Embryonic facial prominence (tissue), 1 donor: ENCODE measurements around the gene ODAD2.
"Not testable (repeated sequence)": the region's sequence is repeated elsewhere in the genome, so short reads cannot be mapped to it uniquely, and the experiment has no call there.

Source experiments
- DNase-seq: peaks from one replicate; pipeline ENCODE4 v3.0.0-alpha.2; 2016; ENCODE audit errors: extremely low spot score

The ODAD2 gene

GRCh38 chr10:27970795-27971194 is 28.1 kb downstream of the ODAD2 start:
- DNase-seq = not testable (repeated sequence)

- DNase-seq = not testable (repeated sequence)
These were observed 28.9 kb downstream of the ODAD2 start for GRCh38 chr10:27969931-27970330.

DNA sequence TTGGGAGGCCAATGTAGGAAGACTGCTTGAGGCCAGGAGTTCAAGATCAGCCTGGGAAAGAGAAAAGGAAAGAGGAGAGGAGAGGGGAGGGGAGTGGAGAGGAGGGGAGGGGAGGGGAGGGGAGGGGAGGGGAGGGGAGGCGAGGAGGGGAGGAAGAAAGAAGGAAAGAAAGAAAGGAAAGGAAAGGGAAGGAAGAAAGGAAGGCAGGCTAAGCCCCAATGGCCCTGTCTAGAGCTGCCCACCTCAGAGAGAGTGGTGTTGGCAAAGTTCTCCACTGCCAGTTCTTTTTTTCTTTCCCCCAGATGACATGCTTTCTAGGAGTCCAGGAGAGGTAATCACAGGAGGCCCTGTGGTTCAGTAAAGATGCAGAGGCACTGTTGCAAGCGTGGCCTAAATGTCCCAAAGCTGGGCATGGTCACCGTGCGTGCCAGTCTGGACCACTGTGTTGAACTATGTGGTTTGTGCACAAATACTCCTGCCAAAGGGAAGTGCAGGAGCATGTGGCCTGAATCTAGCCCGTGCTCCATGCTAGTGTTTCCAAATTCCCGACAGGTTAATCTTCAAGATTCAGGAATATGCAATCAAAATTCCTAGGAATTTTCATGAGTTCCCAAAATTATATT is 39.7 kb downstream of the ODAD2 start:
- DNase-seq = no peak

- DNase-seq = not testable (repeated sequence)
These were observed 40.5 kb downstream of the ODAD2 start for GRCh38 chr10:27958383-27958782.

GRCh38 chr10:27950242-27950564 is 48.7 kb downstream of the ODAD2 start:
- no peak for DNase-seq

DNA sequence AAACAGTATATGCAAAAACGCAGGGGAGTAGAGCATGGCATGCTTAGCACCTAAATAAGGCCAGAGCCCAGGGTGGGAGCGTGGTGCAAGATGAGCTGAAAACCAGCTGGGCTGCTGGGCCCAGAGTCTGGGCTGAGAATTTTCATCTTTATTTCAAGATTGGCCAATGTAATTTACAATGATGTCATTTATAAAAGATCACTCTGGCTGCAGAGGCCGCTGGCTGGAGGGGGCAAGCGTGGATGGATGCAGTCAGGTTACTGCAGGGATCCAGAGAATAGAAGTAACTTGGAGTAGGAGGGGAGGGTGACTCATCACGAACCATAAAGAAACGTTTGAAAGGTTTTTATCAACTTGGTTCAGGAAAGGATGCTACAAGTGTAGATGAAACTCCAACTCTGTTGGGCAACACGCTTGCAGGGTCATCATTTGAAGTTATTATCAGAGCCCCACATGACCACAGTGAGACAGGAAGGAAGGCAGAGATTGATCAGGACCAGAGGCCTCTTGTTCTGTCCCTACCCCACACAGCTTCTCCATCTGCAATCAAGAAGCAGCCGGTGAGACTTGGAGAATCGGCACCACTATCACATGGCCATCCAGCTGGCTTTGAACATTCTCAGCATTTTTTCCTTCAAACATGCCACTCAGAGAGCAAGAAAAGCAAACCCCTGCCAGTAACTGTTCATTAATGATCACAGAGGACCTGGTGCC is 49.2 kb downstream of the ODAD2 start:
- no peak for DNase-seq

DNA sequence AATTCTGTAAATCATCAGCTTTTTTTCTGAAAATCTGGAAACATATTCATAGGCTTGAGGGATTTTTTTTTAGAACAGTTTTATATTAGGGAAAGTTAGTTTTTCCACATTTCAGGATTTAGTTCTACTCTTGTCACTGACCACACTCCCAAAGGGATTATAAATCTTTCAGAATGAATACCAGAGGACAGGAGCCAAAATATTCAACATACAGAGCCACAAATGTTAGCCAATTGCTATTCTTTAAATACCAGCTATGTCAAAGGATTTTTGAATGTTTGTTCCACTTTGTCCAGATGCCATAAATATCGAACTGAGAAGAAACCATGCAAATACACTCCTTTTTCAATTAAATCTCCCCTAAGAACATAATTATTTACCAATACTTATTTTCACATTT is 50.7 kb downstream of the ODAD2 start:
- DNase-seq = no peak

DNA sequence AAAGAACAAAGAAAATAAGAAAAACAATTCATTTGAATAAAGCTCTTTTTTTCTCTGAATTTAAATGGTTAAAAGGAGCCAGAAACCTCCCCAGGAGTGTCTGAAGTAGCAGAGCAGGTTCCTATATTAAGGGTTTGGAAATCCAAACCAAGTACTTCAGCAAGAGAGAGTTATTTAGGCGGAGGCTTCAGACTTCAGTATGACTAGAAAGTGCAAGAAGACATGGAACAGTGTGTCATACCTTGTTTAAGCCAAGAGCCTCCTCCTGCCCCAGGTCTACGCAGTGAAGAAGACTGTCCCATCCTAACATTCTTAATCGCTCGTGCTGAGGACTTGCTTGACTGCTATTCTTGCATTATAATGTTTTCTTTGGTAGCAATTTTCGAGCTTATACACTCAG is 51.3 kb downstream of the ODAD2 start:
- DNase-seq = no peak

DNA sequence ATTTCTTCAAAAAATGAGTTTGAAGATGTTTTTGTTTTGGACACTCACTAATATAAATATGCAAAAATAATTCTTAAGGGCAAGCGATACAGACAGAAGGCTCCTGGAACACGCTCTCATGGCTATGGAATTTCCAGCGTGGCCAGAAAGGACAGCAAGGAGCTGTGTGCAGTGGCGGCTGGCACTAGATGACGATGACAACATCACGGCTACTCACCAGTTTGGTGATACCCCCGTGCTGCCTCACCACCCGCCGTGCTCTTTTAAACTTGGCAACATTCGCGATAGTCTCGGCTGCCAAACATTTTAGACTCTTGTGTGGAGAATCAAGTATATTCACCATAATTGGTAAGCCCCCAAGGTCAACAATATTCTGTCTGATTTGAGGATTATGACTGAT is 54.9 kb downstream of the ODAD2 start:
- DNase-seq = no peak

DNA sequence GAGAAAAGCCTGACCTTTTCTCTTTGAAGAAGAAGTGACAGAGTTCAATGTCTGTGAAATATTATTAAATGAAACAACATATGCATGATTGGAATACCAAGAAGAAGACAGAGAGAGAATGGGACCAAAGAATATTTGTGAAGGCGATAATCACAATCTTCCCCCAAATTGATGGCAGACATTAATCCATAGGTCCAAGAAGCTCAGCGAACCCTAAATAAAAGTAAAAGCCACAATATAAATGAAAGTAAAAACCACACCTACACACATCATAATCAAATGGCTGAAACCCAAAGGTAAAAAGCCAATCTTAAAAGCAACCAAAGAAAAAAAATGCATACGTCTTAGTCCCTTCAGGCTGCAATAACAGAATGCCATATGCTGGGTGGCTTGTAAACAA is 84.0 kb downstream of the ODAD2 start:
- DNase-seq = no peak

GRCh38 chr10:27912231-27912630 is 86.6 kb downstream of the ODAD2 start:
- no peak for DNase-seq

GRCh38 chr10:27911539-27911938 is 87.3 kb downstream of the ODAD2 start:
- no peak for DNase-seq

DNA sequence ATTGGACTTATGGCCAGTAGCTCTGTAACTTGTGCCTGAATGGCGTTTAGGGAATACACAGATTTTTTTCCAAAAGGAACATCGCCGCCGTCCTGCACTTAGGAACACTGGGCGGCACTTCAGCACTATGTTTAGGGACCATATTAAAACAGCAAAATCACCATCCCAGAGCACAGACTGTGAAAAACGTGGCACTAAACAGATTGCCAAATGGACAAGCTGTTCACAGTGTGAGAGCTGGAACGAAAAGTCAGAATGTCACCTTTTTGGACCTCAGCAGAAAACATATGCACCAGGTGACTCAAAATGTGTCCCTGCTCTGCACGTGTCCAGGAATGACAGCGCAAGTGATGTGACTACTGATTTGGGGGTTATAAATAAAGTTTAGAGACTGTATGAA is 87.9 kb downstream of the ODAD2 start:
- no peak for DNase-seq

DNA sequence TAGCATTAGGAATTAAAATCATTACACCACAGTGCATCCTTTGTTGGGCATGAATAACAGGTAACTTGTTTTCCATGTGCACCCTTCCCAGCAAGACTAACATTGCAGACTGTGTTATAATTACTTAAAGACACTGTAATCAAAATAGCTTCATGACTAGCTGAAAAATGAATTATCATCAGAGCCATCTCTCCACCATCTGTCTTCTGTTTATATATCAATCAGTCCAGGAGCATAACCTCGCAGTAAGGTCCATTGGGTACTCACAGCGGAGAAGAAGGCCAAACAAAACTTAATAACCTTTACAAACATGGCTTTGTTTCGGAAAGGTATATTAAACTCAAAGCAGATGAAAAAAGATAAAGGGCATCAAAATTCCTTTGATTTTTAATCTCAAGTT is 90.6 kb downstream of the ODAD2 start:
- no peak for DNase-seq

GRCh38 chr10:27899485-27899884 is 99.4 kb downstream of the ODAD2 start:
- DNase-seq = not testable (repeated sequence)

- no peak for DNase-seq
These were observed 99.8 kb downstream of the ODAD2 start for GRCh38 chr10:27899058-27899457.

- DNase-seq = no peak
These were observed 105.4 kb downstream of the ODAD2 start for GRCh38 chr10:27893358-27893954.

- DNase-seq = no peak
These were observed 107.9 kb downstream of the ODAD2 start for GRCh38 chr10:27890971-27891370.

DNA sequence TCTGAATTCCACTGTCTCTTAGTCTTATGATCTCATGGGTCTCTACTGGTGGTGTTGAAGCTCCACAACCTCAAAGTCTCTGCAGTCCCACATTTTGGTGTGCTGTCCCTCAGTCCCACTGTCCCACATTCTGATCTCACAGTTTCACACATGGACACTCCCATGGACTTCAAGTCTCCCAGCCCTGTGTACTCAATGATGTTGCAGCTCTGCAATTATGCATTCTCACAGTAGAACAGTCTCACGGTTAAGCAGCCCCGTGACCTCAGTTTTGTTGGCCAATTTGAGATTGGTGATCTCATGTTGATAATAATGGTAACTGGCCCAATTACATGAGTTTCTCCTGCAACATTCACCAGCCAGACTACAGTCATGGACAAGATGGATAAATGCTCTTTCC is 109.4 kb downstream of the ODAD2 start:
- DNase-seq = no peak

GRCh38 chr10:27884185-27884641 is 114.7 kb downstream of the ODAD2 start:
- DNase-seq = no peak

DNA sequence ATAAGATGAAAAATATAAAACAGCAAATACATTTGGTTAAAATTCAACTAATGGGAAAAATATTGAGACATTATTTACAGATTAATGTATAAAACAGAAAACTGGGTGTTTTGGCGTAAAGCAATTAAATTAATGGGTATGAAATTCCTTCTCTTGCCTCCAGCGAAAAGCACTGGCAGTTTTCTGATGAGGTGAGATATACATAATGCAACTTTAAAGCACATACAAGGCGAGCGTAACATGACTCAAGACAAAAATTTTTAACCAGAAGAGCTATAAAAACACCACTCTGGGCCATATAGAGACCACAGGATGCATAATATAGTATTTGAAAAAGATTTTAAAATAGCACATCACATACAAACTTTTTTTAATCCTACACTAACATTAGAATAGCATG is 120.6 kb downstream of the ODAD2 start:
- no peak for DNase-seq

- no peak for DNase-seq
These were observed 133.7 kb downstream of the ODAD2 start for GRCh38 chr10:27865221-27865635.

GRCh38 chr10:27861781-27862180 is 137.1 kb downstream of the ODAD2 start:
- no peak for DNase-seq
